ENCODE measurements around the gene CITED1.

Gene CITED1

DNA sequence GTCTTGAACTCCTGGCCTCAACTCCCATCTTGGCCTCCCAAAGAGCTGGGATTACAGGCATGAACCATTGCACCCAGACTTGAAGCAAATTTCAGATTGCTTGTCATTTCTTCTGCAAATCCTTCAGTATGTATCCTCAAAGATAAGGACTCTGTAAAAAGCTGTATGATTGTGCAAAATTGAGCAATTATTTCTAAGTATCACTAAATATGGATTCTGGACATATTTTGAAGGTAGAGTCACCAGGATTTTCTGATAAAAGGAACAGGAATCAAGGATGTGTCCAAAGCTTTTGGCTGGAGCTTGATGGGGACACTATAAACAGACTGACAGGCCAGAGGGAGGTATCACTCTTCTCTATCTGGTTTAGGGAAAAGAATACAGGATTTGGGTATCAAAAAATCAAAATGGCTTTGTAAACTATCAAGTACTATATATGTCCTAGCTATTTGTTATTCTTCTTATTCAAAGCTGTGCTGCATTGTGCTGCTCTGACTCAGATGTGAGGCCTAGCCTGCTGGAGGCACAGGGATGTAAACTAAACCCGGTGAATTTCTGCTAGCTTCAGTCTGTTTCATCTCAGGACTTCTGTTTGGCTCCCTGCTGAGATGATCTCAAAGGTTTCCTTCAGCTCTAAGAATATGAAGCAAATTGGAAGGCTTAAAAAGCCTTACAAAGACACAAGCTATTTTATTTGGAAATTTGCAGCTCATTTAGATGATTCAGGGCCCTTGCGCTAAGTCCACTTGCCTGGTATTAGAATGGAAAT lies 36.9 kb downstream of the CITED1 start:
- DNase-seq = no peak

DNA sequence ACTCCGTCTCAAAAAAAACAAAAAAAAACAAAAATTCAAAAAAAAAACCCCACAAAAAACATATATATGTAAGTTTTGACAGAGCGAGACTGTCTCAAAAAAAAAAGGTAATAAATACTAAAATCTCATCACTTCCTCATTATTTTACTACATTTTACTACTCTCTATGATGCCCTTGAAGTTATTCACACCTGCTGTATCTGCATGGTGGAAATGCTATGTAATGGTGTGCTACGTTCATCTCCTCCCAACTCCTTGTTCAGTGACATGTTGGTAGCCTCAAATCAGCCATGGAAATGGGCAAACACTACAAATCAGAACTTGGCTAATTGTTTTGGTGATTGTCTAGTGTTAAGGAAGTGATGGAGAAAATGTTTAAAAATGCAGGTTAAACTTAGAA lies 40.5 kb downstream of the CITED1 start:
- no peak for DNase-seq

DNA sequence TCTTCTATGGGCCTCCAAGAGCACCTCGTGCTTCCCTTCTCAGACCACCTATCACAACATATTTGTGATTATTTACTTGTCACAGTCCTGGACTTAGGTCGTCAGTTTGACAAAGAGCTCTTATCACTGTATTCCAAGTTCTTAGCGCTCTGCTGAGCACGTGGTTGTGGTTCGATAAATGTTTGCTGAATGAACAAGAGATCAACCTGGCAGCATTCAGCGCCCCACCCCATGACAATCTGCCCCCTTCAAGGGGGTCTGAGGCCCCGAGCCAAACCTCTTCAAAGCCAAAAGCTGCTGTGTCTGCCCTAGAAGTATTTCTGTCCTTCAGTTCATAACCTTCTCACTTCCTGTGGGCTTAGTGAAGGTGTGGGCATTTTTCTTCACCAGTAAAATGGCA lies 43.6 kb downstream of the CITED1 start:
- DNase-seq = no peak

DNA sequence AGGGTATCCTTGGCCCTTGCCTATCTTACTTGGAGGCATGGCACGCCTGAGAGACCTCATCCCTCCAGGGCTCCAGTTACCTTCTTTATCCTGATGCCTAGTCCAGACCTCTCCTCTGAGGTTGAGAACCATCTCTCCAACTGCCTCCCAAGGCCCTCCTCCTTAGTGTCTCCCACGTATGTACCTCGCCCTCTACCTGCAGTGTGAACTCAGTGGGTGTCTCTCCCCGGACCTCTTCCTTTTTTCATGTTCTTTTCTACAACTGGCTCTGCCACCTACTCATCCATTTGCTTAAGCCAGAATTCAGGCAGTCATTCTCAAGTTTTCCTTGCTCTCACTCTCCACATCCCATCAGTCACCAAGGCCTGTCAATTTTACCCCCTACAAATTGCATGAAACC lies 45.3 kb downstream of the CITED1 start:
- no peak for DNase-seq

DNA sequence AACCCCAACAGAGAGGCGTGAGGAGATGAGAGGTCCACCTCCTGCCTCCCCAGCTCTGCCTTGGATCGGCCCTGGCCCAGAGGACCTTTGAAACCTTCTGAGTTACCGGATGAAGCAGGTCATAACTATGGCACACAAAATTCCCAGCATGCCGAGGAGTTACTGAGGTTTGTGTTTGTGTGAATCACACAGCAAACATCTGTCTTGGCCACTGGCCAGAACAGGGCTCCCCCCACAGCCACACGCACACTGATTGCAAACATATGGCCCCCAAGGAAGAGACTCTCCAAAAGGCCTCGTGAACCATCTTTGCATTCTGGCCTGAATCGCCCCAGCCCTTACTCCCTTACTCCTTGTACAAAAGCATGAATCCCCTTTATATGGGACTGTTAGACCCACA lies 47.5 kb downstream of the CITED1 start:
- DNase-seq = no peak

DNA sequence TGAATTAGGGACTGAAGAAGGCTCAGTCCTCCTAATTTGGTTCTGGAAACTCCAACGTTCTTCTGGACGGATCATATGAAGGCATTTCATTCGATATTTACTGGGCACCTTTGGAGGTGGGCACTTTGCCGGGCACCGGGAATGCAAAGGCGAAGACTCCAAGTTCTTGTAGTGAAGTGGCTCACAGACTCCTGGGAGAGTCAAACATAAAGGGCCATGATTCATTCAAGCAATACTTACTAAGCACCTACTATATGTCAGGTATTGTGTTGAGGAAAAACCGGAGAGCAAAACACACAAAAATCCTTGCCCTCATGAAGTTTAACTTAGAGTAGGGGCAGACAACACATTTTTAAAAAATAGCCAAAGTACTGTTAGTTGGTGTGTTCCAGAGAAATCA lies 49.9 kb downstream of the CITED1 start:
- no peak for DNase-seq

DNA sequence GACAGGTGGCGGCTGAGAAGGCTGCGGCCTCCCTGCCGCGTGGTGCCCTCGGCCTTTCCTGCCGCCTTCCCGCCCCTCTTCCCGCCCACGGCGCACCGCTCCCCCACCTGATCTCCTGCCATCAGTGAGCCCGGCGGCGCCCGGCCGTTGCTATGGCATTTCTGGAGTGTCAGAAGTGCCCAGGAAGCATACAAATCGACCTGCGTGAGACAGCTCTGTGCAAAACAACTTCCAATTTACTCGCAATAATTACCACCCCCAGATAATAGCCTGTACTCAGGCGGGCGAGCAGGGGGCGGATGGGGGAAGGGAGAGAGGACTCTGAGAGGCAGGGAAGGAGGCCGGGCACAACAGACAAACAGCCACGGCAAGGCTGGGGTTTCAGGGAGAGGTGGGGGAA lies 50.3 kb downstream of the CITED1 start:
- DNase-seq = no peak

DNA sequence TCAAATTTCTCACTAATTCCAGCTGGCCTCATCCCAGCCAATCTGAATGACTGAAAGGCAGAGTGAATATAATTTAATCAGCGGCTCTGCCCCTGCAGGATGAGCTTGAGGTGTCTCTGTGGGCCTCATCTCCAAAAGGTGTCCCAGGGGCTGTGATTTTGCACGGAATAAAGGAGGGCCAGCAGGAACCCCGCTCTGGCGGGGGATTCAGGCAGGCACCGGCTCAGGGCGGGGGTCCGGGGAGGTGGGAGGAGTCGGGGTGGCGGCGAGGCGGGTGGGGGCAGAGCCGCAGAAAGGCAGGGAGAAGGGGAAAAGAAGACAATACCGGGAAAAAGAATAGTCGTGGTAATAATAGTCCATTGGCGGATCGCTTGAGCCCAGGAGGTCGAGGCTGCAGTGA lies 50.9 kb downstream of the CITED1 start:
- DNase-seq = no peak

DNA sequence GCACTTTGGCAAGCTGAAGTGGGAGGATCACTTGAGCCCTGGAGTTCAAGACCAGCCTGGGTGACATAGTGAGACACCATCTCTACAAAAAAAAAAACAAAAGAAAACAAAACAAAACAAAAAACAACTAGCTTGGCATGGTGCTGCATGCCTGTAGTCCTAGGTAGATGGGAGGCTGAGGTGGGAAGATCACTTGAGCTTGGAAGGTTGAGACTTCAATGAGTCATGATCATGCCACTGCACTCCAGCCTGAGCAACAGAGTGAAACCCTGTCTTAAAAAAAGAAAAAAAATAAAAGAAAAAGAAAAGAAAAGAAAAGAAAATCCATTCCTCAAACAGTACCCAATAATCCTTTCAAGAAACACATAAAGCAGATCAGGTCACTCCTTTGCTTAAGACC lies 52.0 kb downstream of the CITED1 start:
- DNase-seq = no peak
